K562 (cell line): ENCODE measurements around the gene RNF115. TPM values are rescaled to one million over a fixed set of nuclear protein-coding genes. Genes with fewer than 3 reads are reported as not detected.
A peak's percentile ranks its signal among the peaks of the same experiment; 100 is the strongest.

Source experiments
- ARID2 ChIP-seq: fragments of 450-650 bp; IDR thresholded peaks from 2 replicates; pipeline ENCODE4 v1.6.1; 2017; ENCODE audit warnings: antibody characterized with exemption, mild to moderate bottlenecking
- CCAR2 ChIP-seq: fragments of 200-400 bp; formaldehyde crosslinking; IDR thresholded peaks from 2 replicates; pipeline ENCODE4 v1.6.1; 2017; ENCODE audit warnings: mild to moderate bottlenecking, low read depth, low read length
- LCOR ChIP-seq: sonication (generic); formaldehyde crosslinking; IDR thresholded peaks from 2 replicates; pipeline ENCODE4 v1.8.0; 2022; ENCODE audit warnings: mild to moderate bottlenecking, missing genetic modification reagents
- MAFG ChIP-seq: fragments of 450-650 bp; conservative IDR thresholded peaks from 2 replicates; pipeline ENCODE4 v1.6.1; 2016; ENCODE audit warnings: missing genetic modification characterization, missing compliant biosample characterization
- RAD21 ChIP-seq, 2 experiments: fragments of 250-450 bp in 1 of 2; fragments of 450-650 bp in 1 of 2; sonication (Bioruptor Pico) in 1 of 2; formaldehyde crosslinking in 1 of 2; IDR thresholded peaks in 1 of 2; conservative IDR thresholded peaks in 1 of 2; 2 replicates each; pipeline versions ENCODE4 v1.4.0 to v1.8.0; 2020 to 2022; ENCODE audit warnings: mild to moderate bottlenecking in 2 of 2, moderate library complexity in 1 of 2
- RBM39 ChIP-seq: fragments of 200-400 bp; formaldehyde crosslinking; optimal IDR thresholded peaks from 2 replicates; pipeline ENCODE3; 2018; ENCODE audit warnings: low read depth, low read length
- SLC30A9 ChIP-seq: fragments of 250-450 bp; sonication (Bioruptor Pico); IDR thresholded peaks from 2 replicates; pipeline ENCODE4 v1.8.0; 2022; ENCODE audit warnings: mild to moderate bottlenecking, moderate library complexity
- STAG1 ChIP-seq: sonication (generic); formaldehyde crosslinking; IDR thresholded peaks from 2 replicates; pipeline ENCODE4 v1.5.0; 2020; ENCODE audit warnings: missing genetic modification reagents, borderline replicate concordance
- ZBTB11 ChIP-seq, 3 experiments: fragments of 200-800 bp in 1 of 3; fragments of 250-450 bp in 1 of 3; fragments of 450-650 bp in 1 of 3; sonication (Bioruptor Pico) in 1 of 3; sonication (Bioruptor generic) in 1 of 3; formaldehyde crosslinking in 1 of 3; IDR thresholded peaks; 2 replicates each; pipeline versions ENCODE4 v1.6.1 to v1.8.0; 2016 to 2022; ENCODE audit warnings: mild to moderate bottlenecking in 2 of 3, missing genetic modification characterization in 2 of 3, missing compliant biosample characterization in 1 of 3, moderate library complexity in 1 of 3
- polyA plus RNA-seq, 8 experiments: library from polyadenylated mRNA; depleted of rRNA in 4 of 8; stranded (reverse) in 5 of 8; unstranded in 3 of 8; fragments of >200 nt; fragmentation: Nextera tagmentation in 2 of 8; fragmentation: Illumina TruSeq in 1 of 8; extraction: Ambion mirVana in 2 of 8; extraction: Trizol in 1 of 8; gene quantifications; 2 replicates each; pipeline versions ENCODE4 v1.2.1 to v1.2.3, GENCODE V29; 2011 to 2014; ENCODE audit warnings: inconsistent platforms in 1 of 8, missing spikeins in 1 of 8
- total RNA-seq, 7 experiments: library from RNA; depleted of rRNA in 6 of 7; stranded (reverse); fragments of >200 nt in 6 of 7; fragmentation: Illumina TruSeq in 2 of 7; extraction: Trizol in 2 of 7; gene quantifications; 2 replicates each; pipeline versions ENCODE4 v1.2.1 to v1.2.3, GENCODE V29; 2011 to 2021; ENCODE audit warnings: low replicate concordance in 1 of 7
- TF ChIP-seq, protein P1 (sequence below): fragments of 450-650 bp; IDR thresholded peaks from 2 replicates; pipeline ENCODE4 v1.6.1; 2016; ENCODE audit warnings: antibody characterized with exemption
- TF ChIP-seq, protein P2 (sequence below), 3 experiments: fragments of 200-800 bp in 1 of 3; sonication (Bioruptor generic) in 1 of 3; sonication (generic) in 1 of 3; formaldehyde crosslinking in 1 of 3; IDR thresholded peaks; 2 replicates each; pipeline versions ENCODE4 v1.6.1 to v1.8.0; 2016 to 2022; ENCODE audit warnings: mild to moderate bottlenecking in 2 of 3, missing compliant biosample characterization in 2 of 3, missing genetic modification characterization in 2 of 3, missing genetic modification reagents in 1 of 3
- TF ChIP-seq, protein P3 (sequence below), 2 experiments: fragments of 450-650 bp in 1 of 2; IDR thresholded peaks; 2 replicates each; pipeline ENCODE4 v1.6.1; 2011 to 2017; ENCODE audit warnings: low read depth in 2 of 2, antibody characterized with exemption in 1 of 2, borderline replicate concordance in 1 of 2, low read length in 1 of 2, mild to moderate bottlenecking in 1 of 2, mixed read lengths in 1 of 2; ENCODE audit not compliant: control insufficient read depth in 1 of 2
- TF ChIP-seq, protein P4 (sequence below): fragments of 450-650 bp; formaldehyde crosslinking; IDR thresholded peaks from 2 replicates; pipeline ENCODE4 v1.4.0; 2020; ENCODE audit warnings: mild to moderate bottlenecking, moderate library complexity

Gene RNF115
- total and polyA plus RNA-seq, 9 of the 15 experiments (the other 6 are each of a cell fraction or from before 2014, with no cell fraction given) = 1.9 to 14.3 (median 9.5) TPM

GRCh38 chr1:145846201-145846612 is 22.3 kb upstream of the RNF115 start (continued):
- TF ChIP-seq ZBTB11 (CRISPR knock-in tag; IDR thresholded peaks at IDR 0.05) (0 out of 6 replicates have a peak, but pooled peaks of 1 of the 3 experiments have one; percentile 6), RAD21 (CRISPR knock-in tag; conservative IDR thresholded peaks at IDR 0.05 in 1 of 2, IDR thresholded peaks at IDR 0.05 in 1 of 2) (peak; percentile 51 to 70; a peak in 3 of 4 replicates), STAG1 (CRISPR knock-in tag) (peak; percentile 47; the same call in 1 of the 2 replicates), ARID2 (no peak), RBM39 (peak; percentile 33), MAFG (tag) (no peak), LCOR (CRISPR knock-in tag) (no peak), CCAR2 (0 out of 2 replicates have a peak, but pooled peaks have one; percentile 50), SLC30A9 (CRISPR knock-in tag) (no peak)
- TF ChIP-seq, protein P1, sequence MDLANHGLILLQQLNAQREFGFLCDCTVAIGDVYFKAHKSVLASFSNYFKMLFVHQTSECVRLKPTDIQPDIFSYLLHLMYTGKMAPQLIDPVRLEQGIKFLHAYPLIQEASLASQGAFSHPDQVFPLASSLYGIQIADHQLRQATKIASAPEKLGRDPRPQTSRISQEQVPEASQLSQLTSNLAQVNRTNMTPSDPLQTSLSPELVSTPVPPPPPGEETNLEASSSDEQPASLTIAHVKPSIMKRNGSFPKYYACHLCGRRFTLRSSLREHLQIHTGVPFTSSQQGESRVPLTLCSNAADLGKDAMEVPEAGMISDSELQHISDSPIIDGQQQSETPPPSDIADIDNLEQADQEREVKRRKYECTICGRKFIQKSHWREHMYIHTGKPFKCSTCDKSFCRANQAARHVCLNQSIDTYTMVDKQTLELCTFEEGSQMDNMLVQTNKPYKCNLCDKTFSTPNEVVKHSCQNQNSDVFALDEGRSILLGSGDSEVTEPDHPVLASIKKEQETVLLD = 0 out of 2 replicates have a peak, but pooled peaks have one; percentile 42
- TF ChIP-seq, protein P2, sequence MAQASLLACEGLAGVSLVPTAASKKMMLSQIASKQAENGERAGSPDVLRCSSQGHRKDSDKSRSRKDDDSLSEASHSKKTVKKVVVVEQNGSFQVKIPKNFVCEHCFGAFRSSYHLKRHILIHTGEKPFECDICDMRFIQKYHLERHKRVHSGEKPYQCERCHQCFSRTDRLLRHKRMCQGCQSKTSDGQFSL (CRISPR knock-in tag; IDR thresholded peaks at IDR 0.05) = 0 out of 2 replicates have a peak, but pooled peaks have one; percentile 14
- TF ChIP-seq, protein P2 (tag; IDR thresholded peaks at IDR 0.05) = no peak
- TF ChIP-seq, protein P3, sequence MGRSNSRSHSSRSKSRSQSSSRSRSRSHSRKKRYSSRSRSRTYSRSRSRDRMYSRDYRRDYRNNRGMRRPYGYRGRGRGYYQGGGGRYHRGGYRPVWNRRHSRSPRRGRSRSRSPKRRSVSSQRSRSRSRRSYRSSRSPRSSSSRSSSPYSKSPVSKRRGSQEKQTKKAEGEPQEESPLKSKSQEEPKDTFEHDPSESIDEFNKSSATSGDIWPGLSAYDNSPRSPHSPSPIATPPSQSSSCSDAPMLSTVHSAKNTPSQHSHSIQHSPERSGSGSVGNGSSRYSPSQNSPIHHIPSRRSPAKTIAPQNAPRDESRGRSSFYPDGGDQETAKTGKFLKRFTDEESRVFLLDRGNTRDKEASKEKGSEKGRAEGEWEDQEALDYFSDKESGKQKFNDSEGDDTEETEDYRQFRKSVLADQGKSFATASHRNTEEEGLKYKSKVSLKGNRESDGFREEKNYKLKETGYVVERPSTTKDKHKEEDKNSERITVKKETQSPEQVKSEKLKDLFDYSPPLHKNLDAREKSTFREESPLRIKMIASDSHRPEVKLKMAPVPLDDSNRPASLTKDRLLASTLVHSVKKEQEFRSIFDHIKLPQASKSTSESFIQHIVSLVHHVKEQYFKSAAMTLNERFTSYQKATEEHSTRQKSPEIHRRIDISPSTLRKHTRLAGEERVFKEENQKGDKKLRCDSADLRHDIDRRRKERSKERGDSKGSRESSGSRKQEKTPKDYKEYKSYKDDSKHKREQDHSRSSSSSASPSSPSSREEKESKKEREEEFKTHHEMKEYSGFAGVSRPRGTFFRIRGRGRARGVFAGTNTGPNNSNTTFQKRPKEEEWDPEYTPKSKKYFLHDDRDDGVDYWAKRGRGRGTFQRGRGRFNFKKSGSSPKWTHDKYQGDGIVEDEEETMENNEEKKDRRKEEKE (IDR thresholded peaks at IDR 0.05; ENCODE audit: borderline replicate concordance in 1 of 2, control insufficient read depth in 1 of 2, low read depth in 2 of 2, low read length in 1 of 2) = no peak
- TF ChIP-seq, protein P4, sequence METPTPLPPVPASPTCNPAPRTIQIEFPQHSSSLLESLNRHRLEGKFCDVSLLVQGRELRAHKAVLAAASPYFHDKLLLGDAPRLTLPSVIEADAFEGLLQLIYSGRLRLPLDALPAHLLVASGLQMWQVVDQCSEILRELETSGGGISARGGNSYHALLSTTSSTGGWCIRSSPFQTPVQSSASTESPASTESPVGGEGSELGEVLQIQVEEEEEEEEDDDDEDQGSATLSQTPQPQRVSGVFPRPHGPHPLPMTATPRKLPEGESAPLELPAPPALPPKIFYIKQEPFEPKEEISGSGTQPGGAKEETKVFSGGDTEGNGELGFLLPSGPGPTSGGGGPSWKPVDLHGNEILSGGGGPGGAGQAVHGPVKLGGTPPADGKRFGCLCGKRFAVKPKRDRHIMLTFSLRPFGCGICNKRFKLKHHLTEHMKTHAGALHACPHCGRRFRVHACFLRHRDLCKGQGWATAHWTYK = no peak
